GM06990 (cell line): ENCODE results near the gene ITPRID1.

Experiments
- DNase-seq: peaks from one replicate; pipeline ENCODE4 v3.0.0-alpha.2; 2011; ENCODE audit not compliant: insufficient read length; ENCODE audit errors: extremely low read depth
- H3K27me3 ChIP-seq: replicated peaks from 2 replicates; pipeline ENCODE4 v1.6.0; 2011; ENCODE audit warnings: low read length; ENCODE audit not compliant: control insufficient read depth, insufficient read depth
- H3K36me3 ChIP-seq: 2 replicates; pipeline ENCODE4 v1.5.1; 2011; ENCODE audit warnings: low read length; ENCODE audit not compliant: control insufficient read depth, insufficient read depth
- H3K4me3 ChIP-seq: replicated peaks from 2 replicates; pipeline ENCODE4 v1.5.1; 2011; ENCODE audit warnings: low read depth, mild to moderate bottlenecking, control low read depth, low read length
- CTCF ChIP-seq: IDR thresholded peaks from 2 replicates; pipeline ENCODE4 v1.5.1; 2011; ENCODE audit warnings: low read length, control low read depth, mild to moderate bottlenecking, inconsistent platforms; ENCODE audit not compliant: insufficient read depth, poor library complexity, severe bottlenecking

Gene ITPRID1

GRCh38 chr7:31688996-31689395 is 175.1 kb downstream of the ITPRID1 start:
- DNase-seq, result no peak
- no peaks in the 10 kb centered on the region; the same call in 1 of the 2 replicates for H3K27me3 ChIP-seq
- TF ChIP-seq CTCF, result no peak
- H3K4me3 ChIP-seq, result no peak overlapping the region
- H3K36me3 ChIP-seq, result no peaks in the 10 kb centered on the region

- Histone ChIP-seq H3K36me3 (no peaks in the 10 kb centered on the region), H3K4me3 (no peak overlapping the region), H3K27me3 (no peaks in the 10 kb centered on the region; the same call in 1 of the 2 replicates)
- TF ChIP-seq CTCF, result no peak
- no peak for DNase-seq
Observed at GRCh38 chr7:31690935-31691334, 177.0 kb downstream of the ITPRID1 start.

GRCh38 chr7:31692451-31692850 is 178.6 kb downstream of the ITPRID1 start:
- DNase-seq, result no peak
- Histone ChIP-seq H3K27me3 (no peaks in the 10 kb centered on the region; the same call in 1 of the 2 replicates), H3K36me3 (no peaks in the 10 kb centered on the region), H3K4me3 (no peak overlapping the region)
- no peak for TF ChIP-seq CTCF

- no peak overlapping the region for H3K4me3 ChIP-seq
- no peak for DNase-seq
- H3K36me3 ChIP-seq, result no peaks in the 10 kb centered on the region
- TF ChIP-seq CTCF, result no peak
- no peaks in the 10 kb centered on the region; the same call in 1 of the 2 replicates for H3K27me3 ChIP-seq
Observed at GRCh38 chr7:31692871-31693270, 179.0 kb downstream of the ITPRID1 start.

GRCh38 chr7:31695859-31696614 is 182.1 kb downstream of the ITPRID1 start:
- TF ChIP-seq CTCF, result no peak
- no peak for DNase-seq

More at GRCh38 chr7:31695859-31696614, 182.1 kb downstream of the ITPRID1 start:
- H3K27me3 ChIP-seq, result no peaks in the 10 kb centered on the region; the same call in 1 of the 2 replicates
- no peaks in the 10 kb centered on the region for H3K36me3 ChIP-seq
- H3K4me3 ChIP-seq, result no peak overlapping the region
